Activated CD4-positive, alpha-beta T cell treated with anti-CD3 and anti-CD28 coated beads for 48 hours (primary cell): Measurements from ENCODE around the gene FOXO6.

ENCODE experiments used
- DNase-seq: peaks from one replicate; pipeline ENCODE4 v3.0.0-alpha.2; 2020

The FOXO6 gene

GRCh38 chr1:41428738-41429640 lies 67.8 kb downstream of the FOXO6 start:
- DNase-seq, result no peak

- no peak for DNase-seq
These were observed 68.4 kb downstream of the FOXO6 start for GRCh38 chr1:41429641-41430035.

DNA sequence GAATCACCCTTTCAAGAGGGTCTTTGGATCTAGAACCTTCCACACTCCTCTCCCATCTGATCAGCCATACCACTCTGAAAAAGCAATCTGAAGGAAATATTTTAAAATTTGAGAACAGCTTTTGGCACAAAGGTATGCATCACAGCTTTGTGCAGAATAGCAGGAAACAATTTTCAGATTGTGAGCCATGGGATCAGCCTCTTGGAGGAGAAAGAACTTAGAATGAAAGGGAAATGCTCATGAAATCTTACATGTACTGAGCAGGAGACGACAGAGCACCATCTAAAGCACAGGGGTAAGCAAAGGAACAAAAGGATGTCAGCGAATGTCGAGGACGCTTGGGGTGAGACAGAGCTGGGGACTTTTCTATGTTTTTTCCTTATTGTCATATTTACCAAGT lies 68.8 kb downstream of the FOXO6 start:
- no peak for DNase-seq

DNA sequence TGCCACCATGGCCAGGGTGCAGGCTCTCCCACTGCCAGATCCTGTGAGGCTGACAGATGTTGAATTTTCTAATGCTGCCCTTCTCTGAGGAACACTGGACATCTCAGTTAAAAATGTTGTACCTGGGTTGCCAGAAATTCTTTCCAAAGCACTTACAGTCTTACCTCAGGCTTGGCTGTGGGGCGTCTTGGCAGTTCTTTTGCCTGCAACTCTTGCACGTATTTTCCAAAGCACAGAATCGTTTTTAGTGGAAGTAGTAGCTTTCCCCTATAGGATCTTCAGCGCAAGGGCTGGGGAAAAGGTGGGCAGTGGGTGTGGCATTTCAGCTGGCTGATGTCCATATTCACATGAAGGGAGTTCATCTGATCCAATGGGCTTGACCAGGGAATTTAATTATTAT lies 69.3 kb downstream of the FOXO6 start:
- DNase-seq, result no peak

DNA sequence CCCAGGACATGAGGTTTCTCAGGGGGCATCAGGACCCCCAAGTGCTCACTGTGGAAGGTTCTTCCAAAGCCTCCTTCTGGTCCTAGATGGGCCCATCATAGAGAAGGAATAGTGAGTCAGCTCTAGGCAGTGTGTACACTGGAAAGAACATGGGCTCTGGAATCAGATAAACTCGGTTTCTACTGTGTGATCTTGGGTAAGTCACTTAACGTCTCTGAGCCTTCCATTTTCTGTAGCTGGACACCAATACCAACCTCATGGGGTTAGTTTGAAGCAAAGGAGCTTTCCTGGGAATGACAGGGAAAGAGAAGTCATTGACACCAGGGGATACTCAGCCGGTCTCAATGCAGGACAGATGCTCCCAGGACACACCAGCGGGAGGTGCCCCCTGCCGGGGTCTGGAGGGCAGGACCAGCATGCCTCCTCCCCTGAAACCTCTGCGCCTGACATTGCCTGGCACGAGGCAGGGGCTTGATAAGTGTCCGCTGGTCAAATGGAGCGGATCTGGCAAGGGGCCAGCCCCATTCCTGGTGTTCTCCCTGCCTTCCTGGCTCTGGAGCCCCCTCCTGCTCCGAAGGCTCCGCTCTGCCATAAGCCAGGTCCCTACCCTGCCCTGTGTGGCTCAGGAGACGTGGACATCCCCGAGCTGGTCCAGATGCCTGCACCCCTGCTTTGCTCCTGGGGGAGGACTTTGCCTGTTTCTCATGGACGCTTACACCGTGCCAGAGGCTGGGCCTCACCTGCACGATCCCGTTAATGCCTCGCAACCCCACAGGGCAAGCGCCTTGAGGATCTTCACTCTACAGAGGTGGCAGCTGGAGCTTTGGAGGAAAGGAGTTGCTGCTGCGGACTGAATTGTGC lies 70.5 kb downstream of the FOXO6 start:
- DNase-seq, result no peak
